H9 (cell line): Measurements from ENCODE around the gene ZNF451. TPM values are rescaled to one million over a fixed set of nuclear protein-coding genes. Genes with fewer than 3 reads are reported as not detected.
A peak's percentile ranks its signal among the peaks of the same experiment; 100 is the strongest.

Experiments
- DNase-seq: peaks from one replicate; pipeline ENCODE4 v3.0.0-alpha.2; 2017
- H2AFZ ChIP-seq: one replicate; pipeline ENCODE4 v1.6.1; 2013; ENCODE audit warnings: mild to moderate bottlenecking, low read length, control low read depth, moderate library complexity
- H2AK5ac ChIP-seq: 2 replicates; pipeline ENCODE4 v1.6.1; 2013; ENCODE audit warnings: low read length, control low read depth, mixed read lengths; ENCODE audit not compliant: insufficient read length
- H2BK120ac ChIP-seq: one replicate; pipeline ENCODE4 v1.6.1; 2013; ENCODE audit warnings: low read depth, mild to moderate bottlenecking, low read length, control low read depth, inconsistent platforms; ENCODE audit not compliant: poor library complexity, severe bottlenecking
- H2BK12ac ChIP-seq: 2 replicates; pipeline ENCODE4 v1.6.1; 2013; ENCODE audit warnings: low read length, control low read depth, mixed read lengths, low read depth; ENCODE audit not compliant: insufficient read length
- H2BK15ac ChIP-seq: 2 replicates; pipeline ENCODE4 v1.6.1; 2013; ENCODE audit warnings: low read depth, low read length, control low read depth
- H2BK20ac ChIP-seq: one replicate; pipeline ENCODE4 v1.6.1; 2013; ENCODE audit warnings: low read depth, mild to moderate bottlenecking, low read length, control low read depth, inconsistent platforms; ENCODE audit not compliant: poor library complexity, severe bottlenecking
- H2BK5ac ChIP-seq: 2 replicates; pipeline ENCODE4 v1.6.1; 2013; ENCODE audit warnings: low read length, control low read depth, mixed read lengths; ENCODE audit not compliant: insufficient read length
- H3K14ac ChIP-seq: 2 replicates; pipeline ENCODE4 v1.6.1; 2013; ENCODE audit warnings: low read length, control low read depth; ENCODE audit not compliant: insufficient read depth
- H3K18ac ChIP-seq: 2 replicates; pipeline ENCODE4 v1.6.1; 2013; ENCODE audit warnings: low read depth, mild to moderate bottlenecking, mixed read lengths, low read length, control low read depth; ENCODE audit not compliant: insufficient read length
- H3K23ac ChIP-seq: 2 replicates; pipeline ENCODE4 v1.6.1; 2013; ENCODE audit warnings: low read length, control low read depth, mixed read lengths, low read depth; ENCODE audit not compliant: insufficient read length
- H3K23me2 ChIP-seq: 2 replicates; pipeline ENCODE4 v1.6.1; 2013; ENCODE audit warnings: low read depth, mild to moderate bottlenecking, mixed read lengths, low read length, control low read depth; ENCODE audit not compliant: insufficient read length, poor library complexity, severe bottlenecking
- H3K27ac ChIP-seq: 2 replicates; pipeline ENCODE4 v1.5.1; 2013; ENCODE audit warnings: low read length, control low read depth, mixed read lengths, low read depth; ENCODE audit not compliant: insufficient read length
- H3K27me3 ChIP-seq: 2 replicates; pipeline ENCODE4 v1.6.1; 2013; ENCODE audit warnings: low read length, control low read depth, inconsistent platforms; ENCODE audit not compliant: insufficient read depth
- H3K4ac ChIP-seq: 2 replicates; pipeline ENCODE4 v1.6.1; 2013; ENCODE audit warnings: low read depth, mild to moderate bottlenecking, control low read depth, inconsistent platforms, low read length, moderate library complexity
- H3K4me1 ChIP-seq: 2 replicates; pipeline ENCODE4 v1.6.1; 2013; ENCODE audit warnings: low read length, control low read depth, inconsistent platforms; ENCODE audit not compliant: insufficient read depth
- H3K4me2 ChIP-seq: 2 replicates; pipeline ENCODE4 v1.6.1; 2013; ENCODE audit warnings: low read length, control low read depth, mixed read lengths; ENCODE audit not compliant: insufficient read length, insufficient read depth
- H3K56ac ChIP-seq: 2 replicates; pipeline ENCODE4 v1.6.1; 2013; ENCODE audit warnings: low read depth, mild to moderate bottlenecking, mixed read lengths, low read length, control low read depth; ENCODE audit not compliant: insufficient read length
- H3K79me1 ChIP-seq: 2 replicates; pipeline ENCODE4 v1.6.1; 2013; ENCODE audit warnings: low read depth, mild to moderate bottlenecking, moderate library complexity, low read length, control low read depth, inconsistent platforms; ENCODE audit not compliant: insufficient read depth, poor library complexity, severe bottlenecking
- H3K79me2 ChIP-seq: 2 replicates; pipeline ENCODE4 v1.6.1; 2013; ENCODE audit warnings: low read length, control low read depth, inconsistent platforms; ENCODE audit not compliant: insufficient read depth
- H3K9ac ChIP-seq: 2 replicates; pipeline ENCODE4 v1.6.1; 2013; ENCODE audit warnings: low read length, control low read depth, mixed read lengths; ENCODE audit not compliant: insufficient read length; ENCODE audit errors: extremely low read depth
- H3K9me3 ChIP-seq: one replicate; pipeline ENCODE4 v1.6.1; 2013; ENCODE audit warnings: low read depth, low read length, inconsistent platforms; ENCODE audit not compliant: control insufficient read depth
- H3T11ph ChIP-seq: one replicate; pipeline ENCODE4 v1.6.1; 2013; ENCODE audit warnings: mild to moderate bottlenecking, low read length, control low read depth, inconsistent platforms
- H4K20me1 ChIP-seq: one replicate; pipeline ENCODE4 v1.6.1; 2013; ENCODE audit not compliant: control insufficient read depth, insufficient read length, insufficient read depth
- H4K5ac ChIP-seq: 2 replicates; pipeline ENCODE4 v1.6.1; 2013; ENCODE audit warnings: low read depth, mild to moderate bottlenecking, mixed read lengths, low read length, control low read depth; ENCODE audit not compliant: insufficient read length
- H4K8ac ChIP-seq: replicated peaks from 2 replicates; pipeline ENCODE4 v1.6.1; 2013; ENCODE audit warnings: low read length, control low read depth, mixed read lengths, low read depth; ENCODE audit not compliant: insufficient read length
- H4K91ac ChIP-seq: 2 replicates; pipeline ENCODE4 v1.6.1; 2013; ENCODE audit warnings: low read depth, mild to moderate bottlenecking, moderate library complexity, mixed read lengths, low read length, control low read depth; ENCODE audit not compliant: insufficient read length
- H3K27ac Mint-ChIP-seq, 3 experiments: 2 replicates in 2 of 3; 3 replicates in 1 of 3; pipeline ENCODE4 v1.8.0; 2020 to 2021; ENCODE audit warnings: mixed read lengths in 3 of 3, mild to moderate bottlenecking in 1 of 3, moderate library complexity in 1 of 3
- H3K27me3 Mint-ChIP-seq: 2 replicates; pipeline ENCODE4 v1.8.0; 2021; ENCODE audit warnings: low read depth, mild to moderate bottlenecking, moderate library complexity, mixed read lengths
- H3K36me3 Mint-ChIP-seq, 3 experiments: 2 replicates in 2 of 3; 3 replicates in 1 of 3; pipeline ENCODE4 v1.8.0; 2020 to 2021; ENCODE audit warnings: low read depth in 3 of 3, mixed read lengths in 3 of 3; ENCODE audit not compliant: insufficient read depth in 1 of 3
- H3K4me1 Mint-ChIP-seq, 2 experiments: 2 replicates each; pipeline ENCODE4 v1.8.0; 2020; ENCODE audit warnings: mixed read lengths in 2 of 2
- H3K4me3 Mint-ChIP-seq, 2 experiments: 2 replicates in 1 of 2; 3 replicates in 1 of 2; pipeline ENCODE4 v1.8.0; 2020 to 2021; ENCODE audit warnings: mild to moderate bottlenecking in 2 of 2, mixed read lengths in 2 of 2, moderate library complexity in 1 of 2
- H3K9me3 Mint-ChIP-seq, 2 experiments: 2 replicates in 1 of 2; 3 replicates in 1 of 2; pipeline ENCODE4 v1.8.0; 2020; ENCODE audit warnings: mild to moderate bottlenecking in 2 of 2, mixed read lengths in 2 of 2, moderate library complexity in 1 of 2
- WGBS: extraction: QIAGEN DNeasy Blood & Tissue Kit; methylation state at CpG from one replicate; pipeline ENCODE4 v1.1.7; 2013; ENCODE audit warnings: missing lambda C conversion rate, low lambda C conversion rate, mixed read lengths; ENCODE audit not compliant: insufficient read length; ENCODE audit errors: extremely low coverage; 5-methylcytosine and 5-hydroxymethylcytosine counted together
- total RNA-seq: library from RNA; stranded (reverse); gene quantifications from 2 replicates; pipeline ENCODE4 v1.2.1, GENCODE V29; 2021
- TF ChIP-seq, protein P1 (sequence below): fragments of 200-600 bp; sonication (generic); conservative IDR thresholded peaks from 3 replicates; pipeline ENCODE4 v1.8.0; 2021; ENCODE audit warnings: antibody characterized with exemption, mild to moderate bottlenecking

The ZNF451 gene
- total RNA-seq, 1 experiment from 2014 or later: 71.2 TPM

DNA sequence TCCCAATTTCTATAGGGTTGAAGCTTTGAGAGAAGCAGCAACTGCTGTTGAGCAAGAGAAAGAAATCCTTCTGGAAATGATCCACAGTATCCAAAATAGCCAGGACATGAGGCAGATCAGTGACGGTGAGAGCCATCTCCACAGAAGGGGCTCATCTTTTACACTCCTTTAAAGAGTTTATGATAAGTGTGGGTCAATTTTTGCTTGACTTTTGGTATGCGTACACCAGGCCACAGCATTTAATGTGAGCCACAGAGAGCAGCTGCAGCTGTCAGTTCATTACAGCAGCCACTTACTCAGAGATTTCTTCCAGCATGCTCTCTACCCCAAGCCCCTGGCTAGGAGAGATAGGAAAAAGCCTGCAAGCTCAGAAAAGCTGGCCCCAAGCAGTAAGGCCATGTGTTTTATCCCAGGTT, 92.0 kb downstream of the ZNF451 start:
- Histone ChIP-seq H4K8ac (no peak overlapping the region), H3K23me2 (no peaks in the 10 kb centered on the region), H3K9ac (no peak overlapping the region), H4K5ac (no peak overlapping the region), H3K27me3 (no peaks in the 10 kb centered on the region), H3K56ac (no peak overlapping the region), H4K91ac (no peak overlapping the region), H2BK5ac (no peak overlapping the region), H3K9me3 (no peaks in the 10 kb centered on the region), H3K4ac (no peak overlapping the region), H2BK15ac (no peak overlapping the region), H2BK120ac (no peak overlapping the region), H3K14ac (no peak overlapping the region), H2BK12ac (no peak overlapping the region), H3K4me1 (no peaks in the 10 kb centered on the region), H3K79me2 (peaks cover 4% of the 10 kb centered on the region; the same call in 1 of the 2 replicates), H3K23ac (no peak overlapping the region), H2AFZ (no peak overlapping the region), H3K4me2 (no peak overlapping the region), H3K79me1 (no peaks in the 10 kb centered on the region), H2BK20ac (no peak overlapping the region), H4K20me1 (no peaks in the 10 kb centered on the region), H3K18ac (no peak overlapping the region), H3K27ac (no peak overlapping the region), H2AK5ac (no peak overlapping the region), H3T11ph (no peak overlapping the region)
- H3K36me3 Mint-ChIP-seq: peaks cover 14 to 37% (median 15%) of the 10 kb centered on the region in 3 experiments; a peak in 6 of 7 replicates
- H3K27me3 Mint-ChIP-seq: no peaks in the 10 kb centered on the region
- no CpG with 5 or more reads among the region's 2 CpGs for whole genome bisulfite sequencing
- TF ChIP-seq, protein P1, sequence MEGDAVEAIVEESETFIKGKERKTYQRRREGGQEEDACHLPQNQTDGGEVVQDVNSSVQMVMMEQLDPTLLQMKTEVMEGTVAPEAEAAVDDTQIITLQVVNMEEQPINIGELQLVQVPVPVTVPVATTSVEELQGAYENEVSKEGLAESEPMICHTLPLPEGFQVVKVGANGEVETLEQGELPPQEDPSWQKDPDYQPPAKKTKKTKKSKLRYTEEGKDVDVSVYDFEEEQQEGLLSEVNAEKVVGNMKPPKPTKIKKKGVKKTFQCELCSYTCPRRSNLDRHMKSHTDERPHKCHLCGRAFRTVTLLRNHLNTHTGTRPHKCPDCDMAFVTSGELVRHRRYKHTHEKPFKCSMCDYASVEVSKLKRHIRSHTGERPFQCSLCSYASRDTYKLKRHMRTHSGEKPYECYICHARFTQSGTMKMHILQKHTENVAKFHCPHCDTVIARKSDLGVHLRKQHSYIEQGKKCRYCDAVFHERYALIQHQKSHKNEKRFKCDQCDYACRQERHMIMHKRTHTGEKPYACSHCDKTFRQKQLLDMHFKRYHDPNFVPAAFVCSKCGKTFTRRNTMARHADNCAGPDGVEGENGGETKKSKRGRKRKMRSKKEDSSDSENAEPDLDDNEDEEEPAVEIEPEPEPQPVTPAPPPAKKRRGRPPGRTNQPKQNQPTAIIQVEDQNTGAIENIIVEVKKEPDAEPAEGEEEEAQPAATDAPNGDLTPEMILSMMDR: no peak
- DNase-seq: no peak
- no peak overlapping the region for H3K4me3 Mint-ChIP-seq
- no peaks in the 10 kb centered on the region for H3K9me3 Mint-ChIP-seq
- H3K27ac Mint-ChIP-seq: peak overlapping the region in 2 of 3 experiments; percentile 23 to 35; a peak in 3 of 7 replicates
- H3K4me1 Mint-ChIP-seq: no peaks in the 10 kb centered on the region; a peak in 1 of 4 replicates
